ENCODE data around the gene CHMP1B.

CHMP1B gene, protein sequence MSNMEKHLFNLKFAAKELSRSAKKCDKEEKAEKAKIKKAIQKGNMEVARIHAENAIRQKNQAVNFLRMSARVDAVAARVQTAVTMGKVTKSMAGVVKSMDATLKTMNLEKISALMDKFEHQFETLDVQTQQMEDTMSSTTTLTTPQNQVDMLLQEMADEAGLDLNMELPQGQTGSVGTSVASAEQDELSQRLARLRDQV

DNA sequence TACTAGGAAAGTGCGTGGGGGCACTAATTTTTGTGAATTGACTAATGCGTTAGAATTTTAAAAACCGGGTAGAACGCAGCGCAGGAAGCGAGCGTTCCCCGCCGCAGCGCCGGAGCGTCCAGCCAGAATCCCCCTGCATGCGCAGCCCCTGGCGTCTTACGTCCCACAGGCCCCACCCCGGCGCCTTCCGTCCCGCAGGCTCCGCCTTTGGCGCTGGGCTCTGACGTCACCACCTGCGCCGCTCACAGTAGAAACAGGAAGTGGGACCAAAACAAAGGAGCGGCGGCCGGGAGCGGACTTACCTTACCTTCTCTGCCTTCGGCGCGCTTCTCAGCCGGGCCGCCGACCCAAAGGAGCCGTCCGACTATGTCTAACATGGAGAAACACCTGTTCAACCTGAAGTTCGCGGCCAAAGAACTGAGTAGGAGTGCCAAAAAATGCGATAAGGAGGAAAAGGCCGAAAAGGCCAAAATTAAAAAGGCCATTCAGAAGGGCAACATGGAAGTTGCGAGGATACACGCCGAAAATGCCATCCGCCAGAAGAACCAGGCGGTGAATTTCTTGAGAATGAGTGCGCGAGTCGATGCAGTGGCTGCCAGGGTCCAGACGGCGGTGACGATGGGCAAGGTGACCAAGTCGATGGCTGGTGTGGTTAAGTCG is at the start of gene CHMP1B:
Gene CHMP1B (plus strand): TSS at position 268 of the 660 bp plus-strand sequence. CDS start 99 bp downstream, at position 367.
- H3K36me3 ChIP-seq (ENCODE audit: control insufficient read depth, insufficient read depth, low read length) = no peaks in the 10 kb centered on the region
- no peaks in the 10 kb centered on the region for H3K9me3 ChIP-seq (ENCODE audit: control insufficient read depth, low read length)
- no peaks in the 10 kb centered on the region for H3K27me3 ChIP-seq (ENCODE audit: control insufficient read depth, insufficient read depth, low read length)
- H3K4me3 ChIP-seq (ENCODE audit: low read length) = peak within 1 kb of the TSS; percentile 86
- H3K9ac ChIP-seq (ENCODE audit: low read length) = peak within 1 kb of the TSS; percentile 92
- H3K4me1 ChIP-seq (ENCODE audit: control insufficient read depth, insufficient read depth, low read length) = peaks cover 19% of the 10 kb centered on the region

DNA sequence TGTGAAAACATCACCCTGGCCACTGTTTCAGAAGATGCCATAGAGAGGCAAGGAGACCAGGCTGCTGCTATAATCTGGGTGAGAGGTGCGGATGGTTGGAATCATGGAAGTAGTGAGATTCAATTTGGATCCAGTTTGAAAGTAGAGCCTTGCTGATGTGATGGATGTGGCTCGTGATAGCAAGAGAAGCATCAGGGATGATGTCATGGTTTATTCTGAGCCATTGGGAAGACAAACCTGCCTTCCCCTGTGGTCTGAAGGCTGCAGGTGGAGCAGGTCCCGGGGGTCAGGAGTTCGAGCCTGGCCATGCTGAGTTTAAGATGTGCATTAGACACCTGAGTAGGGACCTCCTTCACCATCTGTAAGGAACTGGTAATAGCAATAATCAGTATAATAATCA is 49.6 kb upstream of the CHMP1B start:
- no peaks in the 10 kb centered on the region for H3K9me3 ChIP-seq (ENCODE audit: control insufficient read depth, low read length)
- no peaks in the 10 kb centered on the region for H3K4me1 ChIP-seq (ENCODE audit: control insufficient read depth, insufficient read depth, low read length)
- H3K9ac ChIP-seq (ENCODE audit: low read length) = no peak overlapping the region
- H3K27me3 ChIP-seq (ENCODE audit: control insufficient read depth, insufficient read depth, low read length) = no peaks in the 10 kb centered on the region
- no peak overlapping the region for H3K4me3 ChIP-seq (ENCODE audit: low read length)
- H3K36me3 ChIP-seq (ENCODE audit: control insufficient read depth, insufficient read depth, low read length) = no peaks in the 10 kb centered on the region

DNA sequence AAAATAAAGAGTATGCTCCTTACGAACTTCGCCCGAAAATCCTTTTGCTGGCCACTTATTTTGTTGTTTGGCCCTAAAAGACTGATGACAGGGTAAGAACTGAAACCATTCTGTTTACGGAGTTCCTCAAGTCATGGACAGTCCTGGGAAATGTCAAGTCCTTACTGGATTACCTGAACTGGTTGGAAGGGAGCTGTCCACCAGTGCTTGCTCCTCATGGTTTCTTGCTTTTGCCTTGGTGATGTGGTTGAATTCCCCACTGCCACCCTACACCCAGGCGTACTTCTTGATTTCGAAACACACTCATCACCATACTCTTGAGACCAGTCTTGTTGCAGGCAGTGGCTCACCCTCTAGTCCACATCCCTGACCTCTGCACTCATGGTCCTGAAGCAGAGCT is 49.1 kb upstream of the CHMP1B start:
- Histone ChIP-seq H3K36me3 (ENCODE audit: control insufficient read depth, insufficient read depth, low read length) (no peaks in the 10 kb centered on the region), H3K4me3 (ENCODE audit: low read length) (no peak overlapping the region), H3K9me3 (ENCODE audit: control insufficient read depth, low read length) (no peaks in the 10 kb centered on the region), H3K27me3 (ENCODE audit: control insufficient read depth, insufficient read depth, low read length) (no peaks in the 10 kb centered on the region), H3K4me1 (ENCODE audit: control insufficient read depth, insufficient read depth, low read length) (no peaks in the 10 kb centered on the region), H3K9ac (ENCODE audit: low read length) (no peak overlapping the region)

DNA sequence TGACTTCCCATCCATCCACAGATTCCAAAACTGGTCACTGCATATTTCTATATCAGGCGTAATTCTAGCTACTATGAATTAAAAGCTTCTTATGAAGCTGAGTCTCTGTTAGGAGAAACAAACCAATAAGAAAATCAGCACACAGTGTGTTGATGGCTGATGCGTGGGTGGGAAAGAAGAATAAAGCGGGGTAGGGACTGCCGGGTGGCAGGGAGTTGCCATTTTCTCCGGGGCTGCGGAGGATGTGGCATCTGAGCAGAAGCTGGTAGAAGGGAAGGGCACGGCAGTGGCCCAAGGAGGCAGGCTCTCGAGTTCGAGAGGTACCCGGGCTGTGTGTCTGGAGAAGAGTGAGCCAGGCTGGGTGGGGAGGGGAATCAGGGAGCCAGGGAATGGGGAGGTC is 48.6 kb upstream of the CHMP1B start:
- H3K9ac ChIP-seq (ENCODE audit: low read length) = no peak overlapping the region
- no peak overlapping the region for H3K4me3 ChIP-seq (ENCODE audit: low read length)
- no peaks in the 10 kb centered on the region for H3K36me3 ChIP-seq (ENCODE audit: control insufficient read depth, insufficient read depth, low read length)
- H3K9me3 ChIP-seq (ENCODE audit: control insufficient read depth, low read length) = no peaks in the 10 kb centered on the region
- H3K4me1 ChIP-seq (ENCODE audit: control insufficient read depth, insufficient read depth, low read length) = no peaks in the 10 kb centered on the region
- no peaks in the 10 kb centered on the region for H3K27me3 ChIP-seq (ENCODE audit: control insufficient read depth, insufficient read depth, low read length)

DNA sequence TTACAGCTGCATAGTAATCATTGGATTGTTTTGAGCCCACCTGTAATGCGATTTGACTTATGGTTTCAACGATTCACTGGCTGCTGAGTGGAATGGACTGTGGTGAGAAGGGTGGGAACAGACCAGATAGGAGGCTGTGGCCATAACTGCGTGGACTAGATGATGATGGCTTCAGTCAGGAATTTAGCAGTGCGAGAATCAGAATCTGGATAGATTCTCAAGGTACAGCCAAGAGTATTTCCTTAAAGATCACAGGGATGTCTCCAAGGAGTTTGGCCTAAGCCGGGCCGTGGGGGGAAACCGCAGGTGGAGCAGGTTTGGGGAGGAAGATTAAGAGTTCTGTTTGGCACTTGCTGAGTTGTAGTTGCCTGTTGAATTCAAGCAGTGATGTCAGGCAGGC is 44.0 kb upstream of the CHMP1B start:
- Histone ChIP-seq H3K9me3 (ENCODE audit: control insufficient read depth, low read length) (no peaks in the 10 kb centered on the region), H3K36me3 (ENCODE audit: control insufficient read depth, insufficient read depth, low read length) (no peaks in the 10 kb centered on the region), H3K9ac (ENCODE audit: low read length) (no peak overlapping the region), H3K27me3 (ENCODE audit: control insufficient read depth, insufficient read depth, low read length) (no peaks in the 10 kb centered on the region), H3K4me3 (ENCODE audit: low read length) (no peak overlapping the region), H3K4me1 (ENCODE audit: control insufficient read depth, insufficient read depth, low read length) (no peaks in the 10 kb centered on the region)

DNA sequence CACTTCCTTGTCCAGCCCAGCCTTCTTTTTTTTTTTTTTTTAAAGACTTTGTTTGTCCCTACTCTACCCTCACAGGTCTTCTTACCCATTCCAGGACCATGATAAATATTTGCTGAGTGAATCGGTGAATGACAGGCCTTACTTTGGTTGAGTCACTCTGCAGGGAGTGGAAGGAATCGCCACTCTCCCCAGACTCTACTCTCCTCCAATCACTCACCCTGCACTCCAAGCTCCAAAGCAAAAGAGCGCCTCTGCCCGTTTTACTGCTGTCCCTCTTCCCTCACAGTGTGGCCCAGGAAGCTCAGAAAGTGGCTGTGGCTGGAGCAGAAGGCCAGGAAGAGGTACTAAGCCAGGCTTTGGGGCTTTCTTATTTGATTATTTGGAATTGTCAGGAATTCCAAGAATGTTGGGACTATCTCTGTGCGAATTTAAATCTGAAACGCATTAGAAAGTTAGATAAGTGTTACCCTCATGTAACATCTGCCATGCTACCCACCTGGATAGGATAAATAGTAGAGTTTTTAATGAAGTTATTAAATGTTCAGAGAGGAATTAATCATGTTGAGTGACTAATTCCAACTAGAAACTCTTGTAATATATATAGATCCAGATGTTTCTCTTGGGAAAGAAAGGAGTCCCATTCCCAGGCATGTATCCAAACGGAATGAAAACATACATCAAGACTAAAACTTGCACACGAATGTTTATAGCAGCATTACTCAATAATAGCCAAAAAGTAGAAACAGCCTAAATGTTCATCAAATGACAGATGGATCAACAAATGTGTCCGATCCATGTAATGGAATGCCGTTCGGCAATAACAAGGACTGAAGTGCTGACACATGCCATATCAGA is 43.0 kb upstream of the CHMP1B start:
- Histone ChIP-seq H3K4me3 (ENCODE audit: low read length) (no peak overlapping the region), H3K9me3 (ENCODE audit: control insufficient read depth, low read length) (no peaks in the 10 kb centered on the region), H3K4me1 (ENCODE audit: control insufficient read depth, insufficient read depth, low read length) (no peaks in the 10 kb centered on the region), H3K36me3 (ENCODE audit: control insufficient read depth, insufficient read depth, low read length) (no peaks in the 10 kb centered on the region), H3K9ac (ENCODE audit: low read length) (no peak overlapping the region), H3K27me3 (ENCODE audit: control insufficient read depth, insufficient read depth, low read length) (no peaks in the 10 kb centered on the region)

DNA sequence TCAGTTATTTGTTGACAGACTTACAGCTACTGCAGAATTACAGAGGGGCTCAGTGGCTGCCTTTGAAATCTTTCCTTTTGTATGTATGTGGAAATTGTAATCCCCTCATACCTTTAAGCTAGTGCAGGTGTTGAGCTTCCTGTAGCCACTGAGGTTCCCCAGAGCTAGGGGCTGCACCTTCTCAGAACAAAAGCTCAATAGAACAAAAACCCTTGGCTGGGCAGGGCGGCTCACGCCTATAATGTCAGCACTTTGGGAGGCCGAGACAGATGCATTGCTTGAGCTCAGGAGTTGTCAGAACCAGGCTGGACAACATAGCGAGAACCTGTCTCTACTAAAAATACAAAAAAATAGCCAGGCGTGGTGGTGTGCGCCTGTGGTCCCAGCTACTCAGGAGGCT is 41.3 kb upstream of the CHMP1B start:
- no peak overlapping the region for H3K9ac ChIP-seq (ENCODE audit: low read length)
- H3K27me3 ChIP-seq (ENCODE audit: control insufficient read depth, insufficient read depth, low read length) = no peaks in the 10 kb centered on the region
- H3K4me1 ChIP-seq (ENCODE audit: control insufficient read depth, insufficient read depth, low read length) = no peaks in the 10 kb centered on the region
- no peak overlapping the region for H3K4me3 ChIP-seq (ENCODE audit: low read length)
- H3K9me3 ChIP-seq (ENCODE audit: control insufficient read depth, low read length) = no peaks in the 10 kb centered on the region
- H3K36me3 ChIP-seq (ENCODE audit: control insufficient read depth, insufficient read depth, low read length) = no peaks in the 10 kb centered on the region

DNA sequence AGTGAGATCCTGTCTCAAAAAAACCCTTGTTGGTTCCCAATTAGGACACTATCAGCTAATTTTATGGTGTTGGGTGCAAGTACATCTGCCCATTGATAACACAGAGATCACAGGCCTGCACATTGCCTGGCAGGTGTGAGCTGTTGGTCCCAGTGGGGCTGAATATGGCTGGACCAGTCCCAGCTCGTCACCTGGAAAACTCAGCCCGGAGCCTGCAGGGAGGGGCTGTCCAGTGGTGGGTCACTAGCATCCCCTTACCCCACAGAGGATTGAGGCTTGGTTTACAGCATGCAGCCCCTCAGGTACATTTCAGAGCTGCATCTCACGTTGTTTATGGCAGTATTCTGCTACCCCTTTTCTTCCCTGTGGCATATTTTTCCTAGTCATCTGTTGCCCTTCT is 40.8 kb upstream of the CHMP1B start:
- Histone ChIP-seq H3K9ac (ENCODE audit: low read length) (no peak overlapping the region), H3K27me3 (ENCODE audit: control insufficient read depth, insufficient read depth, low read length) (no peaks in the 10 kb centered on the region), H3K4me1 (ENCODE audit: control insufficient read depth, insufficient read depth, low read length) (no peaks in the 10 kb centered on the region), H3K36me3 (ENCODE audit: control insufficient read depth, insufficient read depth, low read length) (no peaks in the 10 kb centered on the region), H3K4me3 (ENCODE audit: low read length) (no peak overlapping the region), H3K9me3 (ENCODE audit: control insufficient read depth, low read length) (no peaks in the 10 kb centered on the region)

DNA sequence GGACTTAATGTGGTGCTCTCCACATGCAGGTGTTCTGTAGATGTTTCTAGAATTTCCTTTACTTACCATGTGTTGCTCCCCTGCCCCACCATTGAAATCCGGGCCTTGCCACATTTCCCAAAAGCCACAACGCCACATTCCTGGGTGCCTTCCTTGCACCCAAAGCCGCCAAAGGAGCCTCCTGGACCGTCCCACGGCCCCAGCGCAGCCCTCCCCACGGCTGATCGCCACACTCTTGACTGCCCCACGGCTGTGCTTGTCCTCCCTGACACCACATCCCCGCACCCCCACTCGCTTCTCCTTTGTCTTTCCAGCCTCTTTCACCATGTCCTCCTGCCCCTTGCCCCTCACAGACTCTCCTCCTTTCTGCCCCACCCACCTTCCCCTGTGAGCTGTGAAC is 40.2 kb upstream of the CHMP1B start:
- no peaks in the 10 kb centered on the region for H3K27me3 ChIP-seq (ENCODE audit: control insufficient read depth, insufficient read depth, low read length)
- no peak overlapping the region for H3K9ac ChIP-seq (ENCODE audit: low read length)
- no peaks in the 10 kb centered on the region for H3K4me1 ChIP-seq (ENCODE audit: control insufficient read depth, insufficient read depth, low read length)
- H3K9me3 ChIP-seq (ENCODE audit: control insufficient read depth, low read length) = no peaks in the 10 kb centered on the region
- H3K4me3 ChIP-seq (ENCODE audit: low read length) = no peak overlapping the region
- H3K36me3 ChIP-seq (ENCODE audit: control insufficient read depth, insufficient read depth, low read length) = no peaks in the 10 kb centered on the region

DNA sequence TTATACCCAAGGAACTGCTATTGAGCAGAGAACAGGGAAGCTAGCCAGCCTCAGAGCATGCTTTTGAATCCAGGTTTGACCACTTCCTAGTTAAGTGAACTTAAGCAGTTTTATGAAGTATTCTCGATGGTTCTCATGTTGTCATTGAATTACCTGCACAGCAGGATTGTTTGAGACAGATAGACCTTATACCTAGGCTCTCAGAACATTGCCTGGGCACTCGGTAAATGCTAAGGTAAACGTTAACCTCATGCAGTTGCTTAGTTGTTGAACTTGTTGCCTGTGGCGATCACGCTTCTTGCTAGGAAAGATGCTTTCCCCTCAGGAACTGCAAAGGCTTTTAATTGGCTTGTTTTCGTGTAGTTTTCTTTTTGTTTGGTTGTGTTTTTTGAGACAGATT is 34.0 kb upstream of the CHMP1B start:
- H3K27me3 ChIP-seq (ENCODE audit: control insufficient read depth, insufficient read depth, low read length) = no peaks in the 10 kb centered on the region
- H3K36me3 ChIP-seq (ENCODE audit: control insufficient read depth, insufficient read depth, low read length) = no peaks in the 10 kb centered on the region
- H3K4me3 ChIP-seq (ENCODE audit: low read length) = no peak overlapping the region
- H3K4me1 ChIP-seq (ENCODE audit: control insufficient read depth, insufficient read depth, low read length) = no peaks in the 10 kb centered on the region
- no peak overlapping the region for H3K9ac ChIP-seq (ENCODE audit: low read length)
- H3K9me3 ChIP-seq (ENCODE audit: control insufficient read depth, low read length) = no peaks in the 10 kb centered on the region

DNA sequence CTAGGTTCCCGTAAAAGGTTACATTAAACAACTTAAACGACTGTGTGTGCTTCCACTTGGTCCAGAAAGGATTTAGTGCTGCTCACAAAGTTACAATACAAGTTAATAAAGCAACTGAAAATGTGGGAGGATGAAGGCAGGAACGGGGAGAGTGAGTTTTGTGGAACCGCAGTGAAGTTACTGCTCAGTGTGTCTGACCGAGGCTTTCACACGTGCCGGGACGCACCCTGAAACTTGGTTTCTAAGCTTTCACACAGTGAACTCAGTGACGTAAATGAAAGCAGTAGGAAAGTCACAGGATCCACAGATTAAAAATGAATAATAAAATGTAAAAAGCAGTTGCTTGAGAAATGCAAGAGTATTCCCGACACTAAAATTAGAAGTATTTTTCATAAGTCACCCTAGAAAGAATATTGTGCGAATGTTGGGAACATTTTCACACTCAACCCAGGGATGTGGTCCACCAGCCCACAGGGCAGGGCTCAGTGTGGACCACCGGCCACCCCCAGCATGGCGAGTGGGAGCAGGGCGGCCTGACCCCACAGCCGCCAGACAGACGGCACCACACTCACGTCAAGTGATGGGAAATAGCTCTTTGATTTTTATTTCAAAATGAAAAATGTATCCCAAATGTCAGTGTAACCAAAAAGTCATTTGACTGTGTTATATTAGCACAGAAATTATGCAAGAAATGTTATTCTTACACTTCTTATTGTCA is 32.6 kb upstream of the CHMP1B start:
- Histone ChIP-seq H3K27me3 (ENCODE audit: control insufficient read depth, insufficient read depth, low read length) (no peaks in the 10 kb centered on the region), H3K36me3 (ENCODE audit: control insufficient read depth, insufficient read depth, low read length) (no peaks in the 10 kb centered on the region), H3K4me3 (ENCODE audit: low read length) (no peak overlapping the region), H3K9ac (ENCODE audit: low read length) (no peak overlapping the region), H3K4me1 (ENCODE audit: control insufficient read depth, insufficient read depth, low read length) (no peaks in the 10 kb centered on the region), H3K9me3 (ENCODE audit: control insufficient read depth, low read length) (no peaks in the 10 kb centered on the region)

DNA sequence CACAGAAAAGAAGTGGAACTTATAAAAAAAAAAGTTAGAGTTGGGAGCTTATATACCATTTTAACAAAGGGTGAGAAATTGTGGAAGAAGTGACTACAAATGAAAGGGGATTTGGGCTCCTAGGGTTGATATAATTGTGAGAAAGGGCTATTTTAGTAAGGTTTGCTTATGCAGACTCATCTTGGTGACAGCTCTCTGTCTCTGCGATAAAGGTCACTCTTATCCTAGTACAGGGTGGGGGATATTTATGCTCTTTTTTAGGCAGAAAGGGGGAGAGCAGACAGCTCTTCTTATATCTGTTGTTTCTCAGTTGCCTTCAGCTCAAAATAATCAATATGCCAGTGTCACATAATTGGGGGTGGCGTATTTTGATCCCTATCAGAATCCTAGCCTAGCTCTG is 31.3 kb upstream of the CHMP1B start:
- Histone ChIP-seq H3K36me3 (ENCODE audit: control insufficient read depth, insufficient read depth, low read length) (no peaks in the 10 kb centered on the region), H3K9ac (ENCODE audit: low read length) (no peak overlapping the region), H3K27me3 (ENCODE audit: control insufficient read depth, insufficient read depth, low read length) (no peaks in the 10 kb centered on the region), H3K4me3 (ENCODE audit: low read length) (no peak overlapping the region), H3K4me1 (ENCODE audit: control insufficient read depth, insufficient read depth, low read length) (no peaks in the 10 kb centered on the region), H3K9me3 (ENCODE audit: control insufficient read depth, low read length) (no peaks in the 10 kb centered on the region)
